ENCODE results near the gene YAP1. TPM values are rescaled to one million over a fixed set of nuclear protein-coding genes. Genes with fewer than 3 reads are reported as not detected.

The YAP1 gene
- total RNA-seq, 4 donors from 2014 or later: 168 to 230 (median 194) TPM

DNA sequence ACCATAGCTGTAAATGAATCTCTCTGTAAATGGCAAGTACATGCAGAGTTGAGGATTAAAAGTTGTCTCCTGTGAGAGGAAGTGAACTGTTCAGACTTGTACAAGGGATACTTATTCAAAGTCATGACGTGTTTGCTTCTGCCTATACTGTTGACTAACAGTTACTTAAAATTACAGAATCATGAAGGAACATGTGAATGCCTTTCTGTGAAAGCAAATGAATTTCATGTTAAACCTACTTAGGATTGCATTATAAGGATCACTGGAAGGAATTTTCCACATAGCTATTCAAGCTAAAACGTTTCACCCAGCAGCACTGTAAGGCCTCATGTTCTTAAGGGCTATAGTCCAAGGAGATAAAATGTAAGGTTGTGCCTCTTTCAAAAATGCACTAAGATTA, 113.6 kb downstream of the YAP1 start:
- no peaks in the 10 kb centered on the region for H3K27me3 ChIP-seq
- DNase-seq: no peak
- no peak overlapping the region for H3K4me3 ChIP-seq
- peak overlapping the region; percentile 14 to 81 for H3K27ac ChIP-seq
- TF ChIP-seq POLR2A (IDR thresholded peaks at IDR 0.05) (no peak), CTCF (IDR thresholded peaks at IDR 0.05) (no peak)
- no peaks in the 10 kb centered on the region for H3K36me3 ChIP-seq
- H3K4me1 ChIP-seq: no peaks in the 10 kb centered on the region
- intact Hi-C loops (cut with DNase I; ENCODE audit: low total_unique reads): no loop called here
- H3K9me3 ChIP-seq: no peaks in the 10 kb centered on the region

GRCh38 chr11:102225689-102226568, 115.7 kb downstream of the YAP1 start:
- Histone ChIP-seq H3K4me1 (no peaks in the 10 kb centered on the region), H3K27me3 (no peaks in the 10 kb centered on the region), H3K4me3 (no peak overlapping the region), H3K9me3 (no peaks in the 10 kb centered on the region), H3K27ac (peak overlapping the region; percentile 65 to 81), H3K36me3 (no peaks in the 10 kb centered on the region)
- TF ChIP-seq POLR2A (IDR thresholded peaks at IDR 0.05) (no peak), CTCF (IDR thresholded peaks at IDR 0.05) (no peak)
- intact Hi-C loops (cut with DNase I; ENCODE audit: low total_unique reads): no loop called here
- DNase-seq: no peak

GRCh38 chr11:102226702-102227490, 116.6 kb downstream of the YAP1 start:
- no peak overlapping the region for H3K4me3 ChIP-seq
- no peaks in the 10 kb centered on the region for H3K9me3 ChIP-seq
- H3K27ac ChIP-seq: peak overlapping the region; percentile 65 to 81
- H3K4me1 ChIP-seq: no peaks in the 10 kb centered on the region
- no peak for DNase-seq
- intact Hi-C loops (cut with DNase I; ENCODE audit: low total_unique reads): no loop called here
- H3K27me3 ChIP-seq: no peaks in the 10 kb centered on the region
- H3K36me3 ChIP-seq: no peaks in the 10 kb centered on the region
- no peak for TF ChIP-seq CTCF (IDR thresholded peaks at IDR 0.05)
- TF ChIP-seq POLR2A (IDR thresholded peaks at IDR 0.05): no peak

- DNase-seq: no peak
- Histone ChIP-seq H3K4me3 (no peak overlapping the region), H3K9me3 (no peaks in the 10 kb centered on the region), H3K27me3 (no peaks in the 10 kb centered on the region), H3K27ac (peak overlapping the region; percentile 3 to 6), H3K4me1 (no peaks in the 10 kb centered on the region), H3K36me3 (no peaks in the 10 kb centered on the region)
- intact Hi-C loops (cut with DNase I; ENCODE audit: low total_unique reads): no loop called here
- no peak for TF ChIP-seq CTCF (IDR thresholded peaks at IDR 0.05)
- no peak for TF ChIP-seq POLR2A (IDR thresholded peaks at IDR 0.05)
Observed at GRCh38 chr11:102229510-102230123, 119.4 kb downstream of the YAP1 start.

Measured in uterus (tissue), 4 donors.